Suprapubic skin (tissue), 3 donors: ENCODE data around the gene FPR1.

Source experiments
- EP300 ChIP-seq: sonication (generic); formaldehyde crosslinking; IDR thresholded peaks from one replicate; pipeline ENCODE4 v1.6.1; 2017; ENCODE audit warnings: antibody characterized with exemption
- POLR2A ChIP-seq, 2 donors: fragments of 450-650 bp; IDR thresholded peaks; one replicate each; pipeline ENCODE4 v1.6.1; 2017; ENCODE audit warnings: antibody characterized with exemption in 2 of 2, mild to moderate bottlenecking in 2 of 2, moderate library complexity in 2 of 2
- TF ChIP-seq, protein P1 (sequence below), 2 donors: fragments of 200-600 bp in 1 of 2; fragments of 450-650 bp in 1 of 2; sonication (generic) in 1 of 2; IDR thresholded peaks; one replicate each; pipeline ENCODE4 v1.5.1; 2016 to 2019; ENCODE audit warnings: antibody characterized with exemption in 2 of 2, mild to moderate bottlenecking in 1 of 2, moderate library complexity in 1 of 2

DNA sequence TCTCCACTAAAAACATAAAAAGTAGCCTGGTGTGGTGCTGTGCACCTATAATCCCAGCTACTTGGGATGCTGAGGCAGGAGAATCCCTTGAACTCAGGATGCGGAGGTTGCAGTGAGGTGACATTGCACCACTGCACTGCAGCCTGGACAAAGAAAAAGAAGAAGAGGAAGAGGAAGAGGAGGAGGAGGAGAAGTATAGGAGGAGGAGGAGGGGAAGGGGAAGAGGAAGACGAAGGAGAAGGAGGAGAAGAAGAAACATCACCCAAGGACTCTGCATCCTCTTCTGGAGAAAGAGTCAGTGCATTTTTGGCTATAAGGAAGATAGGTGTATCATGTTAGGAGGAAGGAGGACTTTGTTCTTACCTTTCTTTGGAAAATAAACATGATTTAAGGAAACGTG is 30.3 kb upstream of the FPR1 start:
- TF ChIP-seq, protein P1, sequence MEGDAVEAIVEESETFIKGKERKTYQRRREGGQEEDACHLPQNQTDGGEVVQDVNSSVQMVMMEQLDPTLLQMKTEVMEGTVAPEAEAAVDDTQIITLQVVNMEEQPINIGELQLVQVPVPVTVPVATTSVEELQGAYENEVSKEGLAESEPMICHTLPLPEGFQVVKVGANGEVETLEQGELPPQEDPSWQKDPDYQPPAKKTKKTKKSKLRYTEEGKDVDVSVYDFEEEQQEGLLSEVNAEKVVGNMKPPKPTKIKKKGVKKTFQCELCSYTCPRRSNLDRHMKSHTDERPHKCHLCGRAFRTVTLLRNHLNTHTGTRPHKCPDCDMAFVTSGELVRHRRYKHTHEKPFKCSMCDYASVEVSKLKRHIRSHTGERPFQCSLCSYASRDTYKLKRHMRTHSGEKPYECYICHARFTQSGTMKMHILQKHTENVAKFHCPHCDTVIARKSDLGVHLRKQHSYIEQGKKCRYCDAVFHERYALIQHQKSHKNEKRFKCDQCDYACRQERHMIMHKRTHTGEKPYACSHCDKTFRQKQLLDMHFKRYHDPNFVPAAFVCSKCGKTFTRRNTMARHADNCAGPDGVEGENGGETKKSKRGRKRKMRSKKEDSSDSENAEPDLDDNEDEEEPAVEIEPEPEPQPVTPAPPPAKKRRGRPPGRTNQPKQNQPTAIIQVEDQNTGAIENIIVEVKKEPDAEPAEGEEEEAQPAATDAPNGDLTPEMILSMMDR (IDR thresholded peaks at IDR 0.05), result no peak
- TF ChIP-seq POLR2A (IDR thresholded peaks at IDR 0.05) (no peak), EP300 (no peak)
